GM19467 (cell line): ENCODE data around the gene UBR1.
"Not testable (repeated sequence)": the region's sequence is repeated elsewhere in the genome, so short reads cannot be mapped to it uniquely, and the experiment has no call there.

ENCODE experiments used
- ATAC-seq: cut with Tn5 transposase; IDR thresholded peaks from one replicate; pipeline ENCODE4 v1.9.1; 2021; ENCODE audit warnings: mild to moderate bottlenecking, moderate library complexity; ENCODE audit not compliant: unreplicated experiment

UBR1 gene

DNA sequence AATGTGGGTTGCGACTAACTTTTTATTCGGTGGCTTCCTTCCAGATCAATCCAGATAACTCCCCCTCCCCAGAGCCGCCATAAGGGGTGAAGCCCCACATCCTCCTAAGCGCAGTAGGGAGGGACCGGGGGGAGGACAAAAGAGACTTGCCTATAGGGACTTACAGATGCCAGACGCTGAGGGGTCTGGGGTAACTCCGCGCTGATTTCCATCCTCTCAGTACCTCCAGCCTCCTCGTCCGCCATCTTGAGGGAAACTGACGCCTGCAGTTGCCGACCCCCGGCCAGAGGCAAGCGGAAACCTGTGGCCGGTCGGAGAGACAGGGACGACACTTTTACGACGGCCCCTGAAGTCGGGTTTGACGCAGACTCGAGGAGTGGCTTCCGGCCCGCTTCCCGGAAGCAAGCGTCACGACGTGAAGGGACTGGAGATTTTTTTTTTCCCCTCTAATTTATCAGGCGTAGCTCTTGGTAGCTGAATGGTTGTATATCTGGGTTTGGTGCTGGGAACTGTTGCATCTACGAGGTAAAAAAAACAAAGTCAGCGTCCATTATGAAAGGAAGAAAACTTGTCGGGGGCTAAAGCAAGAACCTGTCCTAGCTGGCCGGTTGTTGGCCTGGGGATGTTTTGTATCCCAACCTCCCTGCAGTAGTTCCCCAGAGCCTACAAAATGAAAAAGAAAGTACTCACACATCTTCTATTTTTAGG, at the start of gene UBR1:
UBR1 (minus strand) TSS at position 261 of the 708 bp plus-strand sequence; CDS start at position 245, 16 bp downstream.
- peak; percentile 75 for ATAC-seq

DNA sequence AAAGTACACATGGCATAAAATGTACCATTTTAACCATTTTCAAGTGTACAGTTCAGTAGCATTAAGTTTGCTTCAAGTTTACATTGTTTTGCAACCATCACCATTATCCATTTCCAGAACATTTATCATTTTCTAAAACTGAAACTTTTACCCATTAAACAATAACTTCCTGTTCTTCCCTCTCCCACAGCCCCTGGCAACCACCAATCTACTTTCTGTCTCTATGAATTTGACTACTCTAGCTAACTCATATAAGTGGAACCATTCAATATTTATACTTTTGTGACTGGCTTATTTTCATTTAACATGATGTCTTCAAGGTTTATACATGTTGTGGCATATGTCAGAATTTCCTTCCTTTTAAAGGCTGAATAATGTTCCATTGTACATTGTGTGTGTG, 47.4 kb upstream of the UBR1 start:
- no peak for ATAC-seq

DNA sequence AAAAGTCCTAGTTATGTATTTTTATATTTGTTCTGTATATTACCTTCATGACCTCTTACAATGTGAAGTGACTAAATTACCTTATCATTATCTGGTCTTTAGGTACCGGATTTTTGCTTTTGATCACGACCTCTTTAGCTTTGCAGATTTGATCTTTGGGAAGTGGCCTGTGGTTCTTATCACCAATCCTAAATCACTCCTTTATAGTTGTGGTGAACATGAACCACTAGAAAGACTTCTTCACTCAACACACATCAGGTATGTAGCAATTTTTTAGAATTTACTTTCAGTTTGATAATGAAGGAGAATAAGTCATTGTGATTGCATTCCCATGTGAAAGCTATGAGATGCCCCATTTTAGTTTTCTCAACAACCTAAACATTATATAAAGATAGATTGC, 45.9 kb upstream of the UBR1 start:
- ATAC-seq = no peak

DNA sequence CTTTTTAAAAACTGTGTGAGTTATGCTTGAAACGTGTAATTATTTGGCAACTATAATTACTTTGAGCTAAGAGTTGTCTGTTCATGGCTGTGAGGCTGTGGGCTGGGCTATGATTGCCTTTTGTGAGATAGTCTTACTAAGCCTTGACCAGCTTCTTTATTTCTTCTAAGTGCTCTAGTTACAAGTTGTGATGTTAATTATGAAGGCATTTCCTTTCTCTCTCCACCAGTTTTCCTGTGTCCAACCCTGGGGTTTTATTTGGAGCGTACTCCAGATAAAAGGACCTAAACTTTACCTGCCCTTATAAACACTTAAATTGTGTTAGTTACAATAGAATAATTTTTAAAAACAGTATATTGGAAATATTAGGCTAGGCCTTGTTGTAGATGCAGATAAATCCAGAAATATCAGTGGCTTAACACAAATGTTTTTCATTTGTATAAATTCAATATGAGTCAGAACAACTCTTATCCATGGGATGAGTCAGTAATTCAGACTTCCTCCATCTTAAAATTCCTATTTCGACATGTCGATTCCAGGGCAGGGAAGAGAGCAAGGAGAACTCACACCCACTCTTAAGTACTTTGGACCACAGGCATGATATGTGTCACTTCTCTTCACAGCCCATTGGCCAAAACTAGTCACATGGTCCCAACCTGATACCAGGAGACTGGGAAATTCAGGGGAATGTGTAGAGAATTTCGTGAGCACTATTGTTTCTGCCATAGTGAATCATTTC, 44.5 kb upstream of the UBR1 start:
- no peak for ATAC-seq

DNA sequence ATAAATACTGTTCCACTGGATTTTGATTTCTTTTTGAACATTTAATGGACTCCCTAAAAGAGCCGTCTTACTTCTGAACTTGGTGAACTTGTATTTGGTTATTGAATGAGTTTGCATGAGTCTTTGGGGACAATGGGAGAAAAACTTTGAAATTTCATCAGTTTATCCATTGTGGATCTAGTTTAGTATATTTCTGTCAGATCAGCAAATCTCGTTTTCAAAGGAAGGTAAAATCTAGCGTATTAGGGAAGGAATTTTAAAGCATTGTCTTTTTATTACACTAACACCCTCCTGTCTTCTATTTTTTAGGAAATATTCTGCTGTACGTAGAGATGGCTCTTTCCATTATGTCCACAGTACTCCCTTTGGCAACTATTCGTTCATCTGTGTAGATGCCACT, 40.3 kb upstream of the UBR1 start:
- ATAC-seq = no peak

DNA sequence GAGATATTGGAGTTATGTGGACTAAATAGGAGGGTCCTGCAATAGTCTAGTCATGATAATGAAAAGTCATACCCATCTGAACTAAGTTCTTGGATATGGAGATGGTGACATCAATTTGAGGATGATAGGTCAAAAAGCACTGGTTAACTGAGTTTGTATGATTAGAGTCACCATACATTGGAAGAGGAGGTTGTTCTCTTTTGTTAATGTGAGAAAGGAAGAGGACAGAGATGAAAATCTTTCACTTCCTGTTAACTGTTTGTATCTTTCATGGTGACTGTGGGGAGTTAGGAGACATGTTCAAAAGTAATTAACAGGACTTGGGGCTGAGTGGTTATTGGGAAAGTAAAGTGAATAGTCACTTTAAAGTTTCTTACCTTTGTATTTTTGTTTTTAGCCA, 38.7 kb upstream of the UBR1 start:
- ATAC-seq = no peak

DNA sequence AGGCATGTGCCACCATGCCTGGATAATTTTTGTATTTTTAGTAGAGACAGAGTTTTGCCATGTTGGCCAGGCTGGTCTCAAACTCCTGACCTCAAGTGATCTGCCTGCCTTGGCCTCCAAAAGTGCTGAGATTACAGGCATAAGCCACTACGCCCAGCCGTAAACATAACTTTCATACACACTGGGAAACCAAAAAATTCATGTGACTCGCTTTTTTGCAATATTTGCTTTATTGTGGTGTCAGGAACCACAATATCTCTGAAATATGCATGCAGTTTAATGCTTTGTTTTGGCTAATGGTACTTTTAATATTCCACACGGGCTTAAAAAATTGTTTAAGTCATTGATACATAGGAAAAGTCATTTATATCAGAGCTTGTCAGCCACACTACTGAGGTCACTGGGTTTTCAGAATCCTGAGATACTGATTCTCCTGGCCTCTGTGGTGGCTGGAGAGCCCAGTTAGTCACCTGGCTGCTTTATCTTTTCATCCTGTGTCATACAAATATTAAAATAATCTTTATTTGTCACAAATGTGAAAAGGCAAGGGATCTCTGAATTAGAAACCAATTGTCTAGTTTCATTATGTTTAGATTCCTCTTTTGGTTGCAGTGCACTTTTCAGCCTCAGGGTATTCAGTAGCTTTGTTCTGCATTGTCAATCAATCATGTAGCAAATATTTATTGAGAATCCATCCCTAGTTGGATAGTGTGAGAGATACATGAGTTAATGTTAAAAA, 37.5 kb upstream of the UBR1 start:
- no peak for ATAC-seq

DNA sequence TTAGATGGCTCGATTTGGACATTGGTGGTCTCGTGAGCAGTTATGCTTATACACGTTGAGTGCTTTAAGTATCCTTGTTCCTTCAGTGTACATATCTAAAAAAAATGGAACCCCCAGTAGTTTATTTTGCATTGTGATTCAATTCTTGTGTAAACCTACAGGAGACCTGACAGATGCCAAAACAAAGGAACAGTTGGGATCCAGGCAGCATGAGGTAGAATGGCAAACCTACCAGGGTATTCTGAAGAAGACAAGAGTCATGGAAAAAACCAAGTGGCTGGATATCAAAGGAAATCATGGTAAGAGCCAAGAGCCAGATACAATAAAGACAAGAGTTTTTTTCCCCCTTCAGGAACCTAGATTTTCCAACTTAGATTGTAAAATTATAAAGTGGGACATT, 29.5 kb upstream of the UBR1 start:
- ATAC-seq = no peak

DNA sequence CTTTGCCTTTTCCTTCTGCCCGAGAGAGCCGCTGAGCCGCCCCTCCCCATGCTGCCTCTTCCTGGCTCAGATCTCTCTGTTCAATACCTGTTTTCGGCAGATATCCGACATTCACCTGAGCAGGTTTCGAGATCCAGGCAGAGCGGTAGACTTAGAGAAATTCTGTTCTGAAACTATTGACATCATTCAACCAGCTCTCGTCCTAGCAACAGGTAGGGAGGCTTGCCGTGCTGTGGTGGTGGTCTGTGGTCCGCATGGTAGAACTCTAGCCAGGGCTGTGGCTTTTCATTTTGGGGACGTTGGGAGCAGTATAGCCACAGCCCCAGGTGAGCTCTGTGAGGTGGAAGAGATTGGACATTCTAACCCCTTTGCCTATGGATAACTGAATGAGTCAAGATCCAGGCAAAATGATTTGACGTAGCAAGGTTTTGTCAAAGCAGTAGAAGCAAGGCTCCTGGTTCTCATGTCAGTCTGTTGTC, 28.4 kb upstream of the UBR1 start:
- no peak for ATAC-seq

- peak; percentile 90 for ATAC-seq
These were observed 27.8 kb upstream of the UBR1 start, which contains the start of gene TMEM62 for GRCh38 chr15:43133430-43134156. TMEM62 (plus strand) TSS chr15:43133586; CDS start chr15:43133803, 217 bp downstream.

GRCh38 chr15:43132830-43133429, 27.1 kb upstream of the UBR1 start:
- ATAC-seq = no peak

GRCh38 chr15:43128980-43129335, 23.1 kb upstream of the UBR1 start:
- ATAC-seq = no peak

DNA sequence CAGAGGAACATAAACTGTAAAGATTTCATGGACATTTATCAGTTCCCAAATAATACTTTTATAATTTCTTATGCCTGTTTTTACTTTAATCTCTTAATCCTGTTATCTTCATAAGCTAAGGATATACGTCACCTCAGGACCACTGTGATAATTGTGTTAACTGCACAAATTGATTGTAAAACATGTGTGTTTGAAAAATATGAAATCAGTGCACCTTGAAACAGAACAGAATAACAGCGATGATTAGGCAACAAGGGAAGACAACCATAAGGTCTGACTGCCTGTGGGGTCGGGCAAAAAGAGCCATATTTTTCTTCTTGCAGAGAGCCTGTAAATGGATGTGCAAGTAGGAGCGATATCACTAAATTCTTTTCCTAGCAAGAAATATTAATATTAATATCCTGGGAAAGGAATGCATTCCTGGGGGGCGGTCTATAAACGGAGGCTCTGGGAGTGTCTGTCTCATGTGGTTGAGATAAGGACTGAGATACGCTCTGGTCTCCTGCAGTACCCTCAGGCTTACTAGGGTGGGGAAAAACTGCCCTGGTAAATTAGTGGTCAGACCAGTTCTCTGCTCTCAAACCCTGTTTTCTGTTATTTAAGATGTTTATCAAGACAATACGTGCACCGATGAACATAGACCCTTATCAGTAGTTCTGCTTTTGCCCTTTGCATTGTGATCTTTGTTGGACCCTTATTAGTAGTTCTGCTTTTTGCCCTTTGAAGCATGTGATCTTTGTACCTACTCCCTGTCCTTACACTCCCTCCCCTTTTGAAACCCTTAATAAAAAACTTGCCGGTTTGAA, 22.5 kb upstream of the UBR1 start:
- not testable (repeated sequence) for ATAC-seq

DNA sequence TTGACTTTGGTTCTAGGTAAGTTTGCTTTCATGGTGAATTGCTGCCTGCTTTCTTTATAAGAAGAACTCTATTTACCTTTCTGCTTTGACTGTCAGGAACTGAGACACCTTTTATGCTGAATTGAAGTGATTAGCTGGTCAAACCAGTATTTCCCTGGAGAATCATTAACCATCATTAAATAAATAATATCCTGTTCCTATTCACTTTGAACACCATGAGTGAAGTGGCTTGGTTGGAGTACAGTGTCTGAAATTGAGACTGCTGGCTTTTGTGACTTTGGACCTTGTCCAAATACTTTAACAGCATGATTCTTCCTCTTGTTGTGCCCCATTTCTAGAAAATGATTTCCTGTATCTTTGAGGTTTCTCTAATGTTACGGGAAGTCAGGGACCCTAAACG, 21.9 kb upstream of the UBR1 start:
- no peak for ATAC-seq

GRCh38 chr15:43126356-43126755, 20.5 kb upstream of the UBR1 start:
- ATAC-seq = no peak

GRCh38 chr15:43125100-43125661, 19.3 kb upstream of the UBR1 start:
- no peak for ATAC-seq

DNA sequence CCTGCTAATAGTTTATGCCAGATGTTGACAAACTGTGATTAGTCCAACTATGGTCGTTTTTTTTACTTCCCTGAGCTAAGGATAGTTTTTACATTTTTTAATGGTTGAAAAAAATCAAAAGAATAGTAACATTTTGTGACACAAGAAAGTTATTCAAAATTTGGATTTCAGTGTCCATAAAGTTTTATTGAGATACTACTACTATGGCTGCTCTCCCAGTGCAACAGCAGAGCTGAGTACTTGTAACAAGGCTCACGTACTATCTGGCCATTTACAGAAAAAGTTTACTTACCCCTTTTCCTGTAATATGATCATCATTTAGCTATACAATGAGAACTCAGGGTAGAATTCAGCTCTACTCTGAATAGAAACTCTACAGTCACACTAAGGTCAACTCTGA, 16.0 kb upstream of the UBR1 start:
- no peak for ATAC-seq

GRCh38 chr15:43118829-43119228, 13.0 kb upstream of the UBR1 start:
- ATAC-seq = no peak

DNA sequence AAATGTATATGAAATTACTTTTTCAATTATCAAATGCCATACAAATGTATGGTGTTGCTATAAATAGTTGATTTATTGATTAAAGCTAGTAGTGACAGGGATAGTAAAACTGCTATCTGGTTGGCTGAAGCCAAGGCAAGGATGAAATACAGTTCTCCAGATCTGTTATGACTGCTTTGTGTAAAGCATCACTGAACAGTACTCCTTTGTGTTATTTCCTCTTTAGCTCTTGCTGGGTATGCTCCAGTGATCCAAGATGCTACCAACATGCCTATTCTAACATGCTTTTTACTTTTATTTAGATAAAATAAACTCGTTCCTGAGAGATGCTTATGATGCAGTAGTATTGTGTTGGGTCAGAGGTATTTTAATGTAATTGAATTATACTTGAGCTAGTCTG, 12.4 kb upstream of the UBR1 start:
- no peak for ATAC-seq
